ENCODE data around the gene CXXC1.
A peak's percentile ranks its signal among the peaks of the same experiment; 100 is the strongest.
"Not testable (repeated sequence)": the region's sequence is repeated elsewhere in the genome, so short reads cannot be mapped to it uniquely, and the experiment has no call there.

CXXC1 gene

GRCh38 chr18:50297621-50298442, 10.3 kb upstream of the CXXC1 start:
- peak; percentile 49 for DNase-seq

- no peak for DNase-seq
Measured at GRCh38 chr18:50293039-50293438, 5.5 kb upstream of the CXXC1 start.

DNA sequence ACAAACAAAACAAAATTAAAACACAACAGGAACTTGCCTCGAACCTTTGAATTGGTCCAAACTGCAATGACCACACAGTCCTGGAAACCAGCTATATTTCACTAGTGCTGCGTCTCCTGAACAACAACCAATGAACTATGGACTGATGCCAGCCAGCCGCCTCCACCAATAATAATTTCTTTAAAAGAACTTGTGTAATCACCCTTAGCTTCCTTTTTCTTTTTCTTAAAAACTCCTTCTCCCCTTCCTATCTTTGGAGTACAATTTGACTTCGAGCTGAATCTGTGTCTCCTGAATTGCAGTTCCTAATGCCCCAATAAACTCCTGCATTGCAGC, 1.6 kb upstream of the CXXC1 start:
- no peak for DNase-seq

- not testable (repeated sequence) for DNase-seq
Measured at GRCh38 chr18:50288348-50289107, 1.0 kb upstream of the CXXC1 start.

GRCh38 chr18:50287028-50287440, 458 bp downstream of the CXXC1 start:
- DNase-seq = no peak

- peak; percentile 22 for DNase-seq
Measured at GRCh38 chr18:50286391-50287027, 983 bp downstream of the CXXC1 start.

GRCh38 chr18:50285631-50286321, 1.7 kb downstream of the CXXC1 start:
- DNase-seq = no peak

GRCh38 chr18:50285071-50285470, 2.4 kb downstream of the CXXC1 start:
- DNase-seq = no peak

- no peak for DNase-seq
Measured at GRCh38 chr18:50284255-50284885, 3.1 kb downstream of the CXXC1 start.

DNA sequence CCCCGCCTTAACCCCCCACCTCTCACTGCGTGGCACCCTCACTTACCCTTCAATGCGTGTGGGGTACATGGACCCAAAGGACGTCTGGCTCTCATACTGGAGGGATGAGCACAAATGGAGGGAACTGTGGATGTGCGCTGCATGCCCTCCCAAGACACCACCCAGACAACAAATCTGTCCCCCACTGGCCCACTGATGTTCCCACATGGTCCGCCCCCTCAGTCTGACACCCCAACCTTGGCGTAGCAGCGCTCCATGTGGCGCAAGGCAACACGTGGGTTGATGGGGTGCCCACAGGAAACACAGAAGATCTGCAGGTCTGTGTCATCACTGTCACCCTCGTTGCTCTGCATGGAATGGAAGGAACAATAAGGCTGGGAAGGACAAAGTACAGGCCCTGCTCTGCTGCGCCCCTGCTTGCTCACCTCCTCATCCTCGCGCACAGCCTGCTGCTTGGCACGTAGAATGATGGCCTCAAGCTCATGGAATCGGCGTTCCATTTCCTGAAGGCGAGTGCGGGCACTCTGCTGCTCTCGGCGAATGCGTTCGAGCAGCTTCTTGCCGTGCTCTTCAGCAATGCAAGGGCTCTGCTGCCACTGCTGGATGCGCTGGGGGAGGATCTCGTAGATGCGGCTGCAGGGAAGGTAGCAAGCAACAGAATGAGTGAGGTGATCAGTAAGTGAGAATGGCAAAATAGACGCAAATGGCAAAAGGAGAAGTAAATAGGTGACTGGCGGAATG, 3.9 kb downstream of the CXXC1 start:
- DNase-seq = no peak

DNA sequence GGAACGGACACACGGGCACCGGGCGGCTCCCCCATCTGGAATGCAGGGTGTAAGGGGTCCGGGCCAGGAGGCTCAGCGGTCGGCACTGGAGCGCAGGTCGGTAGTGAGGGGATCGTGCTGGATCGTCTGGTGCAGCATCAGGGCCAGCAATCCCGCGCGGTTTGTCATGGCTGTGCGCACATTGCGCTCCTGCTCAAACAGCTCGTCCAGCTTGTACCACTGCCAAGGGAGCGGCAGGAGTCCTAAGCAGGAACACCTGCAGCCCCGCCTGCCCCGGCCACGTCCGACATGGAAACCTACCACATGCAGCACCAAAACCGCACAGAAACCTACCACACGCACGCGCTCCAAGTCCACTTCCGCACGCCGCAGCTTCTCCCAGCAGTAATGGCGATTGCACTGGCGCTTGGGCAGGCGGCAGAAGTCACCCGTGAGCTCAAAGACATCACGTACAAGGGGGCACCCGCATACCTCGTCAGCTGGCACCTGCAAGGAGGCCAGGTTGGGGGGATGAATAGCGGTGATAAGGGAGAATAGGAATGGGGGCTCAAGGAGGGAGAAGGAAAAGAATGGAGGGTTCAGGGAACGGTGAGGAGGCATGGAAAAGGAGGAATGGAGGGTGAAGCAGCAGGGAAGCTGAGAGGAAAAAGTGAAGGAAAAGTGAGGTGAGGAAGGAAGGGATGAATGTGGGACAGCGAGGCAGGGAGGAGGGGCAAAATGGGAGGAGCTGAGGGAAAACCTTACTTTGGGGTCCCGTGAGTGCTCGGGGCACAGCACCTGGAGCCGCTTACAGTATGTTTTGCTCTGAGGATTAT, 4.8 kb downstream of the CXXC1 start:
- DNase-seq = no peak

DNA sequence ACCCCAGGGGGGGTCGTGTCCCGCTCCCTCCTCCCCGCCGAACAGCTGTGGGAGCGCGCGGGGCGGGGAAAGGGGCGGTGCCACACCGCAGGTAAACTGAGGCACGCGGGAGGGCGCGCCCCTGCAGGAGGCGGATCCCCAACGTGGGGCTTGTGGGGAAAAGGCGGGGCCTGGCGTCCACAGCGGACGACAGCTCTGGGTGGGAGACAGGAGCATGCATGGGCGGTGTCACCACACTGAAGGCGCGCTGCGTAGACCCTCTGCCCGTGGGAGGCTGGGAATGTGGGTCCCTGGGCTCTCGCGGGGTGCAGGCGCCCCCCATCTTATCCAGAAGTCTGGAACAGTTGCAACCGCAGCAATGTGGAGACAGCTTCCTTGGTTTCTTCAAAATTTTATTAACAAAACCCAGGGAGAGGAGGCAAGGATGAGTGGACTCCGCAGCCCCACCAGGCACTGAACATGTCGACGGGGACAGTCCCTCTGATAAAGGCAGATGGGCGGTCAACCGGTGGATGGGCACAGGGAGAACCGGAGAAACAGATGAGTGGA, 5.4 kb downstream of the CXXC1 start:
- no peak for DNase-seq

DNA sequence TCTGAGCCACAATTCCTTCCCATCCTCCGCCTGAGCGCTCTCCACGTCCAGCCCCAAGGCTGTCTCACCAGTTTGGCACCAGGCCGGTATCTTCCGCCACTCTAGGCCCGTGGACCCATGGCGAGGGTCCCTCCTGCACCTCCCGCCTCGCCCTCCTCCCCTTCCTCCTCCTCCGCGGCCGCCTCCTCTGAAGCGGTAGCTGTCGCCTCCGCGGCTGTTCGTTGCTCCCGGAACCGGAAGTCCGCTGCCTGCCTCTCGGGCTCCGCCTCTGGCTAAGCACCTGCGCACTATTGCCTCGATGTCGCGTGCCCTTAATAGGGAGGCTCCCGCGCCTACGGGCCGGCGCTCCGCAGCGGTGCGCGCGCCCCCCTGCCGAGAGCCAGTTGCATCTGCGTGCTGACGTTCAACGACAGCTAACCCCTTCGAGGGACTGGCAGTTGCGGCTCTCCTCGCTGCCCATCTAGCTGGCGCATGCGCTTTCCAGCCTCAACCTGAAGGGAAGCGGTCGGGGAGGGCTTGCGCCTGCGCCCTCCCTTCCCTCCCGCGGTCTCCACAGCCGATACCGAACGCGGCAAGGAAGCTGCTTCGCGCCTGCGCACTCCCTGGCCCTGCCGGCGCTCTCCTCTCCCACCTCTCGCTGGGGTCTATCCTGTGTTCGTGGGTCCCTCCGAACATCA, 6.1 kb downstream of the CXXC1 start, which contains the start of gene MBD1:
Gene MBD1 (minus strand): TSS at position 229 of the 677 bp plus-strand sequence. CDS start 1,531 bp downstream, outside the sequence.
- peak; percentile 98 for DNase-seq

DNA sequence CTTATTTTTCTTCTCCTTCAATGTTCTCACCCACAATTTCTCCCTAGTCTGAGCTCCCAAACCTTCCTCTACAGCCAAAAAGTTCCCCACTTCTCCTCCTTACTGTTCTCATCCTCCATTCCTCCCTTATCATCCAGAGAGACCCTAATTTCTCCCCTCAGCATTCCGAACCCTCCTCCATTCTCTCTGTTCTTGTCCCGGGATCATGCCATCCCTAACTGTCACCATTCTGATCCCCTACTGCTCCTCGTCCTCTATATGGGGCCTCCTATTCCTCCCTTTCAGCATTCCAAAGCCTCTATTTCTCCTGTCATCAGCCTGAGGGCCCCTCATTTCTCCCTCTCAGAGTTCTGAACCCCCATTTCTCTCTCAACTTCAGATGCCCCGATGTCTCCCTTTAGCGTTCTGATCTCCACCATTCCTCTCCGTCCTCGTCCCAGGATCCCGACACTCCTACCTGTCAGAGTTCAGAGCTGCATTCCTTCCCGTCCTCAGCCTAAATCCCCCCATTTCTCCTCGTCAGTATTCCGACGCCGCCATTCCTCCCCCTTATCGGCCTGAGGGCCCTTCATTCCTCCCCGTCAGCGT, 6.7 kb downstream of the CXXC1 start:
- no peak for DNase-seq

DNA sequence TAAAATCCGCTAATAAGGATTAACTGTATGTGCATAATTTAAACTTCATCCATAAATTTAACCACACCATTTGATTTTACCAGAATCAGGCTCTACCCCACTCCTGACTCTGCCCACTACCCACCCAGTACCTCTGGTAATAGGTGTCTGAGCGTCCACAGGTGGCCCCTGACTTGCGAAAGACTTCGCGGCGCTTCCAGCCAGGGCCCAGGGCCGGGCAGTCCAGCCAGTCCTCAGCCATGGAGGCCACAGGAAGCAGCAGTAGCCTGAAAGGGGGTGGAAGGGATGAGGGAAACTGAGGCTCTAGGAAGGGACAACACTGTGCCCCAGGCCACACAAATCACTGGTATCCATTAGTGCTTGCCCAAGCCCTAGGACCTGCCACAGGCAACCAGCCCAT, 7.7 kb downstream of the CXXC1 start:
- no peak for DNase-seq

DNA sequence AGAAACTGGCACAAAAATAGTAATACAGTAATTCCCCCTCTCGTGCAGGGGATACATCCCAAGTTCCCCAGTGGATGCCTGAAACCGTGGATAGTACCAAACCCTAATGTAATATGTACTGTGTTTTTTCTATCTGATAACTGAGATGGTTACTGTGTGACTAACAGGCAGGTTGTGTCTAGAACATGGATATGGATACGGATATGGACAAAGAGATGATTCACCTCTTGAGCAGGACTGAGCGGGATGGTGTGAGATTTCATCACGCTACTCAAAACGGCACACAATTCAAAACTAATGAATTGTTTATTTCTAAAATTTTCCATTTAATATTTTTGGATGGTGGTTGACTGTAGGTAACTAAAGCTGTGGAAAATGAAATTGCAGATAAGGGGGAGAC, 9.6 kb downstream of the CXXC1 start:
- DNase-seq = no peak

DNA sequence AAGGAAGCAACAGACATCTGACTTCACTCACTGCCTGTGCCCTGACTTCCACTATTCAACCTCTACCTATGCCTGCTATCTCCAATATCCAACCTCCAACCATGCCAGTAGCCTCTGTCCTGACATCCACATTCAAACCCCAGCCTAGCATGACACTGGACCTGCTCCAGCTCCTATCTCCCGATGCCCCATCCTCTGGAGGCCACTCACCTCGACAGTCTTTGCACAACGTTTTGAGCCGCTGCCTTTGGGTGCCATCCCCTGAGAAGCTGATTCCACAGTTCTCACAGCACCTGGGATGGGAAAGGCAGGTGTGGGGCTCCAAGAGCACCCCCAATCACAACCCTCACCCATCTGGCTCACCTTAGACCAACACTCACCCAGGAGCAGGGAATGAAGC, 11.0 kb downstream of the CXXC1 start:
- no peak for DNase-seq

GRCh38 chr18:50275503-50276036, 11.9 kb downstream of the CXXC1 start:
- DNase-seq = no peak

GRCh38 chr18:50274941-50275340, 12.6 kb downstream of the CXXC1 start:
- DNase-seq = no peak

Measured in NCI-H774 (cell line).